ENCODE data around the gene SUCLG2. TPM values are rescaled to one million over a fixed set of nuclear protein-coding genes. Genes with fewer than 3 reads are reported as not detected.

Gene SUCLG2
- total and polyA plus RNA-seq, 9 of the 15 experiments (the other 6 are each of a cell fraction or from before 2014, with no cell fraction given), result 10.1 to 41.4 (median 29.0) TPM

DNA sequence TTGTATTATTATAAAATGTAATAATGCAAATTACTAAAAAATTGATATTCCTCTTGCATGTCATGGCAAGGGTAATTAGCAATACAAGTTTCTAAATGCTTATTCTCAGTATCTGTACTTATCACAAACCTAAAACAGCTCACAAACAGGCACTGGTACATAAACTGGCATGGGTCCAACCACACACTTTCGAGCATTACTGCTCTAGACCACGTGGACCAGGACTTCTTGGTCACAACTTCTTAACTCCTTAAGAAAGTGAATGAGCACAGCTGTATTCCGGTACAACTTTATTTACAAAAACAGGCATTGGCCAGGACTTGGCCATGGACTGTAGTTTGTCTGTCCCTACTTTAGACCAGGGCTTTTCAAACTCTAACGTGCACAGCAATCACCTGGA, 173.3 kb downstream of the SUCLG2 start:
- Histone ChIP-seq H4K20me1 (replicated peaks; ENCODE audit: control insufficient read depth, insufficient read depth, low read length) (no peaks in the 10 kb centered on the region), H3K36me3 (ENCODE audit: control insufficient read depth, insufficient read depth, low read length) (no peaks in the 10 kb centered on the region), H3K4me2 (ENCODE audit: insufficient read depth, low read length) (no peak overlapping the region), H3K4me3 (no peak overlapping the region), H3K27ac (ENCODE audit: extremely low read depth, low read depth, low read length) (no peak overlapping the region), H3K79me2 (ENCODE audit: control insufficient read depth, insufficient read depth, low read length) (no peaks in the 10 kb centered on the region), H3K27me3 (ENCODE audit: control insufficient read depth in 2 of 2, insufficient read depth in 2 of 2, low read length in 2 of 2) (no peaks in the 10 kb centered on the region), H3K4me1 (replicated peaks in 1 of 2; ENCODE audit: control insufficient read depth in 2 of 2, insufficient read depth in 2 of 2, low read length in 2 of 2) (no peaks in the 10 kb centered on the region; a peak in 2 of 5 replicates), H2AFZ (ENCODE audit: low read depth, low read length) (no peak overlapping the region), H3K9ac (ENCODE audit: insufficient read depth in 1 of 2, low read depth in 2 of 2, low read length in 2 of 2) (no peak overlapping the region), H3K9me3 (replicated peaks; ENCODE audit: control insufficient read depth, insufficient read depth, low read depth, low read length) (no peaks in the 10 kb centered on the region), H3K9me1 (ENCODE audit: control insufficient read depth, insufficient read depth, low read length) (no peaks in the 10 kb centered on the region)
- BruUV-seq (replicated peaks), result no TSS peak
- no peak for ATAC-seq
- no peak for FAIRE-seq
- TF ChIP-seq ZNF551 (CRISPR knock-in tag; IDR thresholded peaks at IDR 0.05) (no peak), NFIC (IDR thresholded peaks at IDR 0.05) (peak; percentile 35), RBM34 (IDR thresholded peaks at IDR 0.05; ENCODE audit: borderline replicate concordance, insufficient read depth, low read length) (no peak), ZNF583 (CRISPR knock-in tag; IDR thresholded peaks at IDR 0.05) (no peak), FOXA1 (IDR thresholded peaks at IDR 0.05; ENCODE audit: borderline replicate concordance) (no peak), ZNF589 (CRISPR knock-in tag; IDR thresholded peaks at IDR 0.05; ENCODE audit: low read depth) (no peak), NFE2L1 (tag; IDR thresholded peaks at IDR 0.05; ENCODE audit: borderline replicate concordance, low read depth) (no peak)
- TF ChIP-seq, protein P1, sequence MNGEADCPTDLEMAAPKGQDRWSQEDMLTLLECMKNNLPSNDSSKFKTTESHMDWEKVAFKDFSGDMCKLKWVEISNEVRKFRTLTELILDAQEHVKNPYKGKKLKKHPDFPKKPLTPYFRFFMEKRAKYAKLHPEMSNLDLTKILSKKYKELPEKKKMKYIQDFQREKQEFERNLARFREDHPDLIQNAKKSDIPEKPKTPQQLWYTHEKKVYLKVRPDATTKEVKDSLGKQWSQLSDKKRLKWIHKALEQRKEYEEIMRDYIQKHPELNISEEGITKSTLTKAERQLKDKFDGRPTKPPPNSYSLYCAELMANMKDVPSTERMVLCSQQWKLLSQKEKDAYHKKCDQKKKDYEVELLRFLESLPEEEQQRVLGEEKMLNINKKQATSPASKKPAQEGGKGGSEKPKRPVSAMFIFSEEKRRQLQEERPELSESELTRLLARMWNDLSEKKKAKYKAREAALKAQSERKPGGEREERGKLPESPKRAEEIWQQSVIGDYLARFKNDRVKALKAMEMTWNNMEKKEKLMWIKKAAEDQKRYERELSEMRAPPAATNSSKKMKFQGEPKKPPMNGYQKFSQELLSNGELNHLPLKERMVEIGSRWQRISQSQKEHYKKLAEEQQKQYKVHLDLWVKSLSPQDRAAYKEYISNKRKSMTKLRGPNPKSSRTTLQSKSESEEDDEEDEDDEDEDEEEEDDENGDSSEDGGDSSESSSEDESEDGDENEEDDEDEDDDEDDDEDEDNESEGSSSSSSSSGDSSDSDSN (IDR thresholded peaks at IDR 0.05; ENCODE audit: borderline replicate concordance in 1 of 2, low read depth in 2 of 2, low read length in 2 of 2), result no peak
- POLR2A ChIA-PET, result no interaction called here
- in situ Hi-C loops (cut with MboI) (no loop called here), intact Hi-C loops (cut with micrococcal nuclease) (no loop called here)
- DNase-seq (ENCODE audit: extremely low read depth in 1 of 4, low spot score in 3 of 4), result no peak
- WGBS (ENCODE audit: insufficient coverage, low coverage, missing lambda C conversion rate), result 66% methylated on average over 4 of the region's 4 CpGs
- CTCF ChIA-PET (ENCODE audit: low intra/inter-chr PET ratio), result no interaction called here

Measured in K562 (cell line).